ENCODE measurements around the gene SYCN.

The SYCN gene

GRCh38 chr19:39169143-39169810 is 34.8 kb downstream of the SYCN start:
- no peak for DNase-seq

GRCh38 chr19:39168258-39169142 is 35.6 kb downstream of the SYCN start:
- DNase-seq, result no peak

GRCh38 chr19:39167461-39168257 is 36.4 kb downstream of the SYCN start:
- DNase-seq, result no peak

- DNase-seq, result no peak
These were observed 37.3 kb downstream of the SYCN start for GRCh38 chr19:39166571-39167391.

- DNase-seq, result no peak
These were observed 38.2 kb downstream of the SYCN start for GRCh38 chr19:39165857-39166256.

- no peak for DNase-seq
These were observed 39.8 kb downstream of the SYCN start for GRCh38 chr19:39164289-39164688.

GRCh38 chr19:39163621-39164020 is 40.4 kb downstream of the SYCN start:
- DNase-seq, result no peak

GRCh38 chr19:39162441-39163043 is 41.5 kb downstream of the SYCN start:
- DNase-seq, result no peak

GRCh38 chr19:39160889-39161672 is 43.0 kb downstream of the SYCN start:
- DNase-seq, result no peak

GRCh38 chr19:39160523-39160861 is 43.6 kb downstream of the SYCN start:
- no peak for DNase-seq

- no peak for DNase-seq
These were observed 45.3 kb downstream of the SYCN start for GRCh38 chr19:39158646-39159260.

- no peak for DNase-seq
These were observed 46.1 kb downstream of the SYCN start for GRCh38 chr19:39157997-39158389.

- DNase-seq, result no peak
These were observed 46.6 kb downstream of the SYCN start for GRCh38 chr19:39157275-39157996.

GRCh38 chr19:39156326-39157230 is 47.5 kb downstream of the SYCN start:
- no peak for DNase-seq

- no peak for DNase-seq
These were observed 48.3 kb downstream of the SYCN start for GRCh38 chr19:39155741-39156140.

- no peak for DNase-seq
These were observed 48.9 kb downstream of the SYCN start for GRCh38 chr19:39155114-39155700.

- no peak for DNase-seq
These were observed 49.4 kb downstream of the SYCN start for GRCh38 chr19:39154629-39155100.

GRCh38 chr19:39154100-39154628 is 49.9 kb downstream of the SYCN start:
- no peak for DNase-seq

Data from activated naive CD4-positive, alpha-beta T cell (primary cell).